NCI-H82 treated with DMSO at 0.1 percent for 48 hours (cell line): ENCODE measurements around the gene RPAP3.

Experiments
- DNase-seq: peaks from one replicate; lab custom pipeline; 2025; ENCODE audit not compliant: unreplicated experiment; lab: John Stamatoyannopoulos, UW

Gene RPAP3

GRCh38 chr12:47742253-47742825, 36.5 kb upstream of the RPAP3 start:
- no peak for DNase-seq

DNA sequence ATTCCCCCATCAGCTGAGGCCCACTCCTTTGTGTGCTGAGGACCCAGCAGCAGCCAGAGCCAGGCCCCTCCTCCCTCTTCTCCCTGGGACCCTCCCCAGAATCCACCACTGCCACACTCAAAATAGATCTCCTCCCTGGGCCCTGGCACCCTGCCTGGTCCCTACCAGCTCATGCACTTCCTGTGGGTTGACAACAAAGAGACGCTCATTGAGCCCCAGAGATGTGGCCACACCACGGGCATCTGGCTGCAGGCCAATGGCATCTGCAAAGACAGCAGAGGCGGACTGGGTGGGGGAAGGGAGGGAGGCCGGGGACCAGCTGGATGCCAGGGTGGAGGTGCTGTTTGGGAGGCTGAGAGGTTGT, 35.5 kb upstream of the RPAP3 start:
- no peak for DNase-seq

DNA sequence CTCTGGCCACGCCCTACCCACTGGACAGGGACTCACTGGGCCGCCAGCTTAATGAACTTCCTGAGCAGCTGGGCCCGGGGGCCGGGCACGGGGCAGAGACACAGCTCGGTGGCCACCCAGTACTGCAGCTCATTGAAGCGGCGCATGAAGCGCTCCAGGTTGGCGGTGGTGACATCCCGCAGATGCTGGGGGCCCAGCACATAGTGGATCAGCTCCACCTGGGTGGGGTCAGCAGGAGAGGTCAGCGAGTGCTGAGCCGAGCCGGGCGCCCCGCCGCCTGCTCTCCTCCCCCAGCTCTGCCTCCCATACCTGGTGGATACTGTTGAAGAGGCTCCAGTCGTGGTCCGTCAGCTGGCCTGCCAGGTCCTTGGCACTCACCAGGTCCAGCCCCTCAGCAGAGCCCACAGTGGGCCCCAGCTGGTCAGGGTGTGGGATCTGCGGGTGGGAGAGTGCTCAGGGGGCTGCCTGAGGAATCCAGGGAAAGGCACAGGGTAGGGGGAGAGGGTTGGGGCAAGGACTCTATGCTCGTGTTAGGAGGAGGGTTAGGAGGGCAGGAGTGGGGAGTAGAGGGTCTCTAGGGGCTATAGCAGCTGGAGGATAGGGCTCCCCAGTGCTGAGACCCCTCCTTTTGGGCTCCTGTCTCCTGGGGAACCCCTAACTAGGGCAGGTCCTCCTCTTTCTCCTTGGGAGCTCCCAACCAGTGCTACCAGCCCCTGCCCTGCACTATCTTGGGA, 34.9 kb upstream of the RPAP3 start:
- no peak for DNase-seq

- no peak for DNase-seq
Measured at GRCh38 chr12:47739979-47740378, 34.1 kb upstream of the RPAP3 start.

DNA sequence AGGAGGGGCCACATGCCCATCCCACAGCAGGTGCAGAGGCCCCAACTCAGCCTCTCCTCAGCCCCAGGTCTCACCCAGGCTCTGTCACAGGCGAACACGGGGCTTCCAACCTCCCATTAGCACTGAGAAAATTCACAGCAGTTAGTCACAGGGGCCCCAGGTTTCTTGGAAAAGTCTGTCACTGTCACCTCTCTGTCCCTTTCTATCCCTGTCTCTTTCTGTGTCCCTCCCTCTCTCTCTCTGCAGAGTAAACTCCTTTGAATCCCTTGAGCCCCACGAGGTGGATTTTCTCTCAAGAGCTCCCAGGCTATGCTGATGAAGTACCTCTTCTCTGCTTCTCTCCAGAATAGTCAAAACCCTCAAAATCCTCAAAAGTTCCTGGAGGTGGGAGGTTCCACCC, 33.5 kb upstream of the RPAP3 start:
- no peak for DNase-seq

- no peak for DNase-seq
Measured at GRCh38 chr12:47737936-47738594, 32.2 kb upstream of the RPAP3 start.

- no peak for DNase-seq
Measured at GRCh38 chr12:47736877-47737676, 31.2 kb upstream of the RPAP3 start.

GRCh38 chr12:47736216-47736615, 30.4 kb upstream of the RPAP3 start:
- DNase-seq = no peak

- no peak for DNase-seq
Measured at GRCh38 chr12:47735649-47736048, 29.8 kb upstream of the RPAP3 start.

- no peak for DNase-seq
Measured at GRCh38 chr12:47734725-47735480, 29.1 kb upstream of the RPAP3 start.

DNA sequence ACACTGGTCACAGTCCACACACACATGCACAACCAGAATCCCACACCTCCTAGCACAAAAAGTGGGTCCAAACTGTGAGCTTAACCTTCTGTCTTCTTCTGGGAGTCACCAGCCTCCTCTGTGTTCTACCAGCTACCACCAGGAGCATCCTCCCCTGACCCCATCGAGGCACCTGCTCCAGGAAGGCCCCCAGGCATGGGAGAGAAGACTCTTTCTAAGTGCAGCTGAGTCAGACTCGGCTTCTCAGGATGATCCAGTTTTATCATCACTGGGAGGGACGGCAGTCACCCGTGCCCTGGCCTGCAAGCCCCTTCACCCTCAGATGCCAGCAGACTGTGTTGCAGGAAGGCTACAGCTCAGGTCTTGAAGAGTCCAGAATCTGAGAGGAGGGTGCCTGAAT, 27.3 kb upstream of the RPAP3 start:
- DNase-seq = no peak

- no peak for DNase-seq
Measured at GRCh38 chr12:47732504-47732903, 26.7 kb upstream of the RPAP3 start.

- DNase-seq = no peak
Measured at GRCh38 chr12:47731723-47732122, 25.9 kb upstream of the RPAP3 start.

- DNase-seq = no peak
Measured at GRCh38 chr12:47730341-47730744, 24.5 kb upstream of the RPAP3 start.

GRCh38 chr12:47729233-47729632, 23.4 kb upstream of the RPAP3 start:
- no peak for DNase-seq

DNA sequence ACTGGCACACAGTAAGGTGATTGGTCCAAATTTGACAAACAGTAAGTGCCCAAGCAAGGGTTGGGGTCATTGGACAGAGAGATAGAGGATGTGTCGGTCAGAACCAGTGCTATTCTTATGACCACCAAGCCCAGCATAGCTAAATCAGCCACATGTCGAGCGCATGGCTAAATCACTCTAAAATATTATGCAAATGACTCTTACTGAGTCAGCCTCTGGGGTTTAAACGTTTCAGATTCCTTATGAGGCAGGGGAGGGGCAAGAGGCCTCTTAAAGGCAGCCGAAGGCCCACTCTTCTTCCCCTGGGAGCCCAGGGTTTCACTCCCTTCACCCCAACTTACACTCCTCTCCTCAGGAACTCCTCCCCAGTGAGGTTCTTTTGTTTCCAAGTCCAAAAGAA, 20.1 kb upstream of the RPAP3 start:
- no peak for DNase-seq

DNA sequence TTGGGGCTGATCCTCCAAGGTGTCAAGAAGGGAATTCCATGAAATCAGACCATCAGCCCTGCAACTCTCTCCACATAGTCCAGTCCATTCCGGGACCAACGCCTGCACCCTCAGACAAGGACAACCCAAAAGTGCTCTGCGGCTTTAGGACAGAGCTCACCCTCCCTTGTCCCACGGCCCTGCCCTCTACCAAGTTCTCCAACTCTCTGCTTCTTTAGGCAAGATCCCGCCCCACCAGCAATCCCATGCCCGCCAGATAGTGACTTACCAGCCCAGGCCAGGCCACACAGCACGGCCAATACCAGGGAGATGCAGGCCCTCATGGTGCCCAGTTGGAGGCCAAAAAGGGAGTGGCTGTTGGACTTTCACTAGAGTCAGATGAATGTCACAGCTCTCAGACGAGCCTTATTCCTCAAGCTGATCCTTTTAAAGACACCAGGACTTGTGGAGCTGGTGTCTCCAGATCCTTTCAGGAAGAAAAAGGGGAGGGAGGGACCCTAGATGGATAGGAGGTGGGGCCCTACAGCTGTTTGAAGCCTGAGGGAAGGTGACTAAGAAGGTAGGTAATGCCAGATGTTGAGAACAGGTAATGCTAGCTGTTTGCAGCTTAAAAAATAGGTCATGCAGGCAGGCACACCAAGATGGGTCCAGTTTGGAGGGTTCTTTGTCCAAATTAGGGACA, 19.4 kb upstream of the RPAP3 start, which contains the start of gene ENDOU:
TSS of gene ENDOU (minus strand) at position 400 of the 682 bp plus-strand sequence. CDS start at position 323, 77 bp downstream.
- no peak for DNase-seq

- DNase-seq = no peak
Measured at GRCh38 chr12:47722941-47723631, 17.3 kb upstream of the RPAP3 start.

DNA sequence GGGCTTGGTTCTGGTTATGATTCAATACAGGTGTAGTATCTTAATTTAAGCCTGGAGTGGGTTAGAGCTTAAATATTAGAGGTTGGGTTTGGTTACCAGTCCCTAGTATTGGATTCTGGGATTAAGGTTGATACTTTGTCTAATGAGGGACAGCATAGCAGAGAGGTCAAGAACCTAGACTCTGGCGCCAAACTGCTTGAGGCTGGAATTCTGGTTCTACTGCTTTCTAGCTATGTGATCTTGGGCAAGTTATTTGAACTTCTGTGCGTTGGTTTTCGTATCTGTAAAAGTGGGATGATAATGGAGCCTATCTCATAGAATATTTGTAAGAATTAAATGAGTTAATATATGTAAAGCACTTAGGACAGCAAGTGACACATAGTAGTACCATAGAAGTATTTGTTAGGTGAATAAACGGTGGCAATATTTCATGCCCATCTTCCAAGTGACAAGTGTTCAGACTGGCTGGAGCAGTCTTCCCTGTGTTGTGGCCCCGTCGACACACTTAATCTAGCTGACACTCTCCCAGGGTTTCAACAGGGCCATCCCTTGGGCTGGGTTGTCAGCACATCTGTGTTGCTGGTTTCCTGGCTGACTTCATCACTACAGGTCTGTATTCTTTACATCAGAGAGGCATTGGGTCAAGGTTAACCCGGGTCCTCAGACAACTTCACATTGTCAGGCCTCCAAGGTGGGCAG, 16.5 kb upstream of the RPAP3 start:
- DNase-seq = no peak
